Heart left ventricle (tissue), 16 donors: ENCODE measurements around the gene DOCK1. TPM values are rescaled to one million over a fixed set of nuclear protein-coding genes. Genes with fewer than 3 reads are reported as not detected.
"Not testable (repeated sequence)": the region's sequence is repeated elsewhere in the genome, so short reads cannot be mapped to it uniquely, and the experiment has no call there.

Experiments
- ATAC-seq, 4 donors: fragments of 200-7000 bp; cut with Tn5 transposase; one replicate each; pipeline ENCODE4 v1.9.1; 2020 to 2022; ENCODE audit warnings: moderate library complexity in 4 of 4, mild to moderate bottlenecking in 3 of 4, moderate number of reproducible peaks in 1 of 4
- DNase-seq, 5 donors: peaks; one replicate each; pipeline ENCODE4 v3.0.0-alpha.2; 2020
- H3K27ac ChIP-seq, 12 donors: fragments of 200-600 bp; sonication (generic) in 4 of 12; one replicate each; pipeline versions ENCODE4 v1.5.0 to v1.8.0; 2016 to 2022; ENCODE audit warnings: mild to moderate bottlenecking in 2 of 12
- H3K27me3 ChIP-seq, 9 donors: fragments of 200-600 bp; sonication (generic) in 2 of 9; one replicate each; pipeline versions ENCODE4 v1.5.1 to v1.8.0; 2016 to 2022; ENCODE audit warnings: mild to moderate bottlenecking in 3 of 9
- H3K36me3 ChIP-seq, 9 donors: fragments of 200-600 bp; sonication (generic) in 2 of 9; one replicate each; pipeline versions ENCODE4 v1.5.0 to v1.8.0; 2018 to 2022; ENCODE audit warnings: mild to moderate bottlenecking in 2 of 9
- H3K4me1 ChIP-seq, 12 donors: fragments of 200-600 bp; sonication (generic) in 4 of 12; one replicate each; pipeline versions ENCODE4 v1.5.0 to v1.8.0; 2016 to 2022; ENCODE audit warnings: mild to moderate bottlenecking in 3 of 12
- H3K4me3 ChIP-seq, 12 donors: fragments of 200-600 bp; sonication (generic) in 4 of 12; one replicate each; pipeline versions ENCODE4 v1.5.0 to v1.8.0; 2017 to 2022; ENCODE audit warnings: mild to moderate bottlenecking in 9 of 12, moderate library complexity in 4 of 12
- H3K9me3 ChIP-seq, 12 donors: fragments of 200-600 bp; sonication (generic) in 4 of 12; one replicate each; pipeline versions ENCODE4 v1.5.0 to v1.8.0; 2016 to 2022; ENCODE audit warnings: mild to moderate bottlenecking in 1 of 12
- POLR2A ChIP-seq, 2 donors: fragments of 450-650 bp; IDR thresholded peaks; one replicate each; pipeline ENCODE4 v1.6.1; 2017; ENCODE audit warnings: antibody characterized with exemption in 2 of 2, mild to moderate bottlenecking in 2 of 2, moderate library complexity in 2 of 2
- WGBS, 4 donors: extraction: QIAGEN DNeasy Blood & Tissue Kit in 2 of 4; methylation state at CpG; one replicate each; pipeline versions ENCODE4 v1.1.5 to v1.1.7; 2013 to 2018; 5-methylcytosine and 5-hydroxymethylcytosine counted together
- intact Hi-C, 10 donors: fragments of 100-400 bp; cut with DNase I; formaldehyde crosslinking; loops; one replicate each; pipeline versions ENCODE4 v1.11.1 to v1.14.2; 2022
- polyA plus RNA-seq, 2 donors: library from polyadenylated mRNA; stranded (reverse); fragments of 200-250 nt; gene quantifications; one replicate each; pipeline ENCODE4 v1.2.3, GENCODE V29; 2013
- total RNA-seq, 9 donors: library from RNA; depleted of rRNA in 2 of 9; stranded (reverse); fragments of >200 nt in 2 of 9; fragmentation: NEBNext Ultra II Directional in 3 of 9; extraction: Animal tissue kit (Norgen Biotek cat#: 25700) in 3 of 9; gene quantifications; one replicate each; pipeline versions ENCODE4 v1.1.0 to v1.2.4, GENCODE V29; 2016 to 2023
- TF ChIP-seq, protein P1 (sequence below), 12 donors: fragments of 200-600 bp; sonication (generic) in 4 of 12; IDR thresholded peaks; one replicate each; pipeline versions ENCODE4 v1.5.0 to v1.8.0; 2018 to 2022; ENCODE audit warnings: antibody characterized with exemption in 12 of 12, mild to moderate bottlenecking in 5 of 12
- donor health status: ischemic (EF 13 %, LVEDD 7.1; RV severe dilation, severe dysfunction).
- donor health status: healthy with polysubstance abuse.
- donor health status: DM: no; HTN: yes; CAD: no.
- donor health status: DM: no; HTN: no; CAD: no.
- donor health status: ischemic (EF 25% LVEDD 6.9; RV normal size, moderate dysfunction).
- donor health status: ischemic (EF 25% LVEDD 5.7; RV mildly dilated, moderate dysfunction).
- donor health status: healthy.
- donor health status: DM: yes; HTN: yes; CAD: no.
- donor health status: ischemic (EF 35%, LVEDD 5.7; RV mildly dilated, moderate dysfunction).
- donor health status: nonischemic (EF 11% LVEDD 7.7; RV severe dilation, severe dysfunction).
- donor health status: DM: yes; HTN: yes; CAD: no.
- donor health status: PGD.
- donor health status: ischemic (EF 29% LVEDD 5.4; RV normal size, mild dysfunction).
- donor health status: nonischemic (EF 23%, LVEDD 6.1; RV moderate dilation, normal function).

Gene DOCK1
- total and polyA plus RNA-seq, 11 donors: 5.0 to 31.6 (median 18.6) TPM

DNA sequence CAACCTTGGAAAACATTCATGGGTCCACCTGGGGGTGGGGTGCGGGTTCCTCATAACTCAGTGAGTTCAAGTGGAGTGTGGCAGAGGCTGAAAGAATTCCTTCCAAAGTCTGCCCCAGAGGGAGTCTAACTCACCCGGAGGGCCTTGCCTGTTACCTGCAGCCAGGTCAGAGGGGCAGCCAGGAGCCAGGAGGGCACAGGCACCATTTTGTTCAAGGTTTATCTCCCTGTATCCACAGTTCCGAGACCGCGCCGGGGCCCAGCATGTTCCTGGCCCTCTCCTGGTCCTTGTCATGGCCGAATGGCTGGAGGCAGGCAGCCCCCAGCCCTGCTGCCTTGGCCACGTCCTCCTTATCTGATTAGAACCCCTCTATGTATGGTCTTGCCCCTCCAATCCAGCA lies 11.4 kb upstream of the DOCK1 start:
- TF ChIP-seq, protein P1, sequence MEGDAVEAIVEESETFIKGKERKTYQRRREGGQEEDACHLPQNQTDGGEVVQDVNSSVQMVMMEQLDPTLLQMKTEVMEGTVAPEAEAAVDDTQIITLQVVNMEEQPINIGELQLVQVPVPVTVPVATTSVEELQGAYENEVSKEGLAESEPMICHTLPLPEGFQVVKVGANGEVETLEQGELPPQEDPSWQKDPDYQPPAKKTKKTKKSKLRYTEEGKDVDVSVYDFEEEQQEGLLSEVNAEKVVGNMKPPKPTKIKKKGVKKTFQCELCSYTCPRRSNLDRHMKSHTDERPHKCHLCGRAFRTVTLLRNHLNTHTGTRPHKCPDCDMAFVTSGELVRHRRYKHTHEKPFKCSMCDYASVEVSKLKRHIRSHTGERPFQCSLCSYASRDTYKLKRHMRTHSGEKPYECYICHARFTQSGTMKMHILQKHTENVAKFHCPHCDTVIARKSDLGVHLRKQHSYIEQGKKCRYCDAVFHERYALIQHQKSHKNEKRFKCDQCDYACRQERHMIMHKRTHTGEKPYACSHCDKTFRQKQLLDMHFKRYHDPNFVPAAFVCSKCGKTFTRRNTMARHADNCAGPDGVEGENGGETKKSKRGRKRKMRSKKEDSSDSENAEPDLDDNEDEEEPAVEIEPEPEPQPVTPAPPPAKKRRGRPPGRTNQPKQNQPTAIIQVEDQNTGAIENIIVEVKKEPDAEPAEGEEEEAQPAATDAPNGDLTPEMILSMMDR (IDR thresholded peaks at IDR 0.05): no peak
- TF ChIP-seq POLR2A (IDR thresholded peaks at IDR 0.05): no peak
- WGBS, 4 donors: 79 to 85% (median 81%) methylated on average over 8 of the region's 8 CpGs
- H3K36me3 ChIP-seq: no peaks in the 10 kb centered on the region

DNA sequence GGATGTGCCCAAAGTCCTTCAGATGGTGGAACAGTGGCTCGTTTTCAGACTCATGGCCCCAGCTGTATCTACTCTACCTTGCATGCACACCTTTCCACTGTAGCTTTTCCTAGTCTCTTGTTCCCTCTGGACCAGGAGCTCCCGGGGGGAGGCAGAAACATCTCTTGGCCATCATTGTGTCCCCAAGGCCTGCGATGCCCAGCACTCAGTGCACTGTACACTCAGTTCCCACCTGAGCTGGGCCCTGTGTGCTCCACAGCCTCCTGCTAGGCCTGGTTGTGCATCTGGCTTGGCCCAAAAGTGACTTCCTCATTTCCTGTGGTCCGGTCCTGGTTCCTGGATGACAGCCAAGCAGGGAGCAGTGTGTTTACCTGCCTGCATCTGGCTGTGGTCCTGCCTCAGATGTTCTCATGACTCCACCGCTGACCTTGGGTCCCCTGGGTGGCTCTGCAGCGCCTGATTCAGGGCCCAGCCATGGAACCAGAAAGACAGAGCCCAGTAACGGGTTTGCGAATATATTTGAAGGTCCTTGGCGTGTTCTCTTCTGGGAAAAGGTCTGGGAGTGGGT lies 9.9 kb upstream of the DOCK1 start:
- Histone ChIP-seq H3K4me3 (no peak overlapping the region), H3K36me3 (no peaks in the 10 kb centered on the region), H3K27me3 (no peaks in the 10 kb centered on the region), H3K9me3 (peaks cover 0 to 22% (median 8%) of the 10 kb centered on the region in 12 donors), H3K4me1 (peaks cover 0 to 3% (median 0%) of the 10 kb centered on the region in 12 donors), H3K27ac (no peak overlapping the region)
- intact Hi-C loops: no loop called here
- no peak for TF ChIP-seq POLR2A (IDR thresholded peaks at IDR 0.05)
- TF ChIP-seq, protein P1 (IDR thresholded peaks at IDR 0.05): no peak
- DNase-seq: no peak
- 82 to 90% (median 84%) methylated on average over 8 to 9 of the region's 9 CpGs for WGBS, 4 donors
- ATAC-seq: no peak

More for the DNA sequence above, 11.4 kb upstream of the DOCK1 start:
- Histone ChIP-seq H3K4me1 (peaks cover 0 to 3% (median 0%) of the 10 kb centered on the region in 12 donors), H3K27me3 (no peaks in the 10 kb centered on the region), H3K9me3 (peaks cover 0 to 14% (median 5%) of the 10 kb centered on the region in 12 donors), H3K27ac (no peak overlapping the region), H3K4me3 (no peak overlapping the region)
- DNase-seq: no peak
- intact Hi-C loops: no loop called here
- ATAC-seq: no peak

DNA sequence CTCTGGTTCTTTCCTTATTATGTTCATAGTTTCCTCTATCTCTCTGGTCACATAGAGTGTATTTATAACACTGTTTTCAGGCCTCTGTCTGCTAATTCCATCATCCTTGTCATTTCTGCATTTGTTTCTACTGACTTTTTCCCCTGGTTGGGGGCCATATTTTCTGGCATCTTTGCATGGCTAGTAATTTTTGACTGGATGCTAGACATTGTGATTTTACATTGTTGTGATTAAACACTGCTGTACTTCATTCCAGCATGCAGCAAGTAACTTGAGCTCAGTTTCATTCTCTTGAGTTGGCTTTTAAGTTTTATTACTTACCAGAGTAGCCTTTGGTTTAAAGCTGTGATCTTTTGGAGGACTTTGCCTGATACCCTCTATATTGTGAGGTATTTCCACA lies 6.8 kb upstream of the DOCK1 start:
- Histone ChIP-seq H3K27me3 (no peaks in the 10 kb centered on the region), H3K27ac (no peak overlapping the region), H3K4me3 (no peak overlapping the region), H3K36me3 (no peaks in the 10 kb centered on the region), H3K9me3 (peaks cover 0 to 22% (median 8%) of the 10 kb centered on the region in 12 donors), H3K4me1 (no peaks in the 10 kb centered on the region)
- no peak for TF ChIP-seq POLR2A (IDR thresholded peaks at IDR 0.05)
- TF ChIP-seq, protein P1 (IDR thresholded peaks at IDR 0.05): no peak
- DNase-seq (no peak), ATAC-seq (no peak)
- intact Hi-C loops: no loop called here

DNA sequence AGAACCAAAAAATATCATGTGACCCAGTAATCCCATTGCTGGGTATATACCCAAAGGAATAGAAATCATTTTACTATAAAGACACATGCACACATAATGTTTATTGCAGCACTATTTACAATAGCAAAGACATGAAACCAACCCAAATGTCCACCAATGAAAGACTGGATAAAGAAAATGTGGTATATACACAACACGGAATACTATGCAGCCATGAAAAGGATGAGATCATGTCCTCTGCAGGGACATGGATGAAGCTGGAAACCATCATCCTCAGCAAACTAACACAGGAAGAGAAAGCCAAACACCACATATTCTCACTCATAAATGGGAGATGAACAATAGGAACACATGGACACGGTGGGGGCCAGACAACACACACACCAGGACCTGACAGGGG lies 5.7 kb upstream of the DOCK1 start:
- WGBS, 4 donors: 66 to 98% (median 82%) methylated on average over 2 of the region's 2 CpGs
- H3K4me1 ChIP-seq, DNase-seq, ATAC-seq, H3K27ac ChIP-seq, H3K36me3 ChIP-seq, H3K4me3 ChIP-seq, H3K27me3 ChIP-seq, intact Hi-C loops: not testable (repeated sequence)
- peaks cover 0 to 22% (median 8%) of the 10 kb centered on the region in 12 donors for H3K9me3 ChIP-seq

DNA sequence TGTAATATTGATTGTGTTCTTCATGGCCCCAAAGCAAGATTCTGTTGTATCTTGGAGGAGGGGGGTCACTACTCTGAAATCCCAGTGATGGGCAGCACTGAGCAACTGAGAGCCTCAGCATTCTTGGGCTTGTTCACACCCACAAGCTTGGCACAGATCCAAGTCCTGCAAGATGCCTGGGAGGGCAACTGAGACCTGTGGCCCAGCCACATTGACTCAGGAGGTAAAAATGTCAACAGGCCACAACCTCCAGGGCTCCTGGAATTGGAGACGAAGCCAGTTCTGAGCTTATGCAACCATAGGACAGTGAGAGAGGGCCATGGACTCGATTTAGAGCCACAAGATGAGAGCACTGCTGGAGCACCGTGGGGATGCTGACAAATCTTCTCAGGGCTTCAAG lies 3.1 kb upstream of the DOCK1 start:
- 91 to 100% (median 94%) methylated on average over 3 of the region's 3 CpGs for WGBS, 4 donors
- no peak overlapping the region for H3K27ac ChIP-seq
- H3K36me3 ChIP-seq: no peaks in the 10 kb centered on the region
- H3K4me1 ChIP-seq: peaks cover 0 to 21% (median 15%) of the 10 kb centered on the region in 12 donors
- H3K9me3 ChIP-seq: peaks cover 0 to 22% (median 8%) of the 10 kb centered on the region in 12 donors
- ATAC-seq (no peak), DNase-seq (no peak)
- no peaks in the 10 kb centered on the region for H3K27me3 ChIP-seq
- intact Hi-C loops: loop anchor here in 2 of 10 donors (10.0 kb wide), 2 partner anchors 73 to 103 kb away; no protein-coding TSS in a partner anchor
- TF ChIP-seq, protein P1 (IDR thresholded peaks at IDR 0.05): no peak
- TF ChIP-seq POLR2A (IDR thresholded peaks at IDR 0.05): no peak
- H3K4me3 ChIP-seq: no peak overlapping the region
